Liver (tissue), 9 donors: ENCODE data around the gene FARS2. TPM values are rescaled to one million over a fixed set of nuclear protein-coding genes. Genes with fewer than 3 reads are reported as not detected.

ENCODE experiments used
- DNase-seq: peaks from one replicate; pipeline ENCODE4 v3.0.0-alpha.2; 2017; ENCODE audit warnings: low spot score
- H3K27ac ChIP-seq, 2 donors: one replicate each; pipeline ENCODE4 v1.7.0; 2013; ENCODE audit warnings: inconsistent platforms in 2 of 2, low read length in 2 of 2, control low read depth in 1 of 2, low read depth in 1 of 2, mild to moderate bottlenecking in 1 of 2
- H3K27me3 ChIP-seq, 4 donors: one replicate each; pipeline versions ENCODE4 v1.6.1 to v1.7.0; 2013; ENCODE audit warnings: low read length in 3 of 4, inconsistent platforms in 1 of 4, mild to moderate bottlenecking in 1 of 4, moderate library complexity in 1 of 4; ENCODE audit not compliant: control insufficient read depth in 4 of 4, insufficient read depth in 4 of 4
- H3K36me3 ChIP-seq, 4 donors: one replicate each; pipeline versions ENCODE4 v1.6.1 to v1.7.0; 2013; ENCODE audit warnings: low read length in 3 of 4, mild to moderate bottlenecking in 3 of 4, low read depth in 1 of 4, moderate library complexity in 1 of 4; ENCODE audit not compliant: control insufficient read depth in 4 of 4, insufficient read depth in 3 of 4
- H3K4me1 ChIP-seq, 4 donors: one replicate each; pipeline versions ENCODE4 v1.6.1 to v1.7.0; 2013; ENCODE audit warnings: low read length in 3 of 4, mild to moderate bottlenecking in 3 of 4, moderate library complexity in 1 of 4; ENCODE audit not compliant: control insufficient read depth in 4 of 4, insufficient read depth in 4 of 4
- H3K4me3 ChIP-seq, 3 donors: one replicate each; pipeline versions ENCODE4 v1.6.1 to v1.7.0; 2013; ENCODE audit warnings: low read length in 3 of 3, control low read depth in 1 of 3, low read depth in 1 of 3, mild to moderate bottlenecking in 1 of 3
- H3K9ac ChIP-seq, 2 donors: one replicate each; pipeline ENCODE4 v1.7.0; 2013; ENCODE audit warnings: low read length in 2 of 2, mild to moderate bottlenecking in 2 of 2, moderate library complexity in 2 of 2, control low read depth in 1 of 2, low read depth in 1 of 2
- H3K9me3 ChIP-seq, 4 donors: one replicate each; pipeline versions ENCODE4 v1.6.1 to v1.7.0; 2013; ENCODE audit warnings: low read length in 3 of 4; ENCODE audit not compliant: control insufficient read depth in 4 of 4
- CTCF ChIP-seq: fragments of 150-350 bp; IDR thresholded peaks from 2 replicates; pipeline ENCODE4 v1.5.1; 2017; ENCODE audit warnings: improper control_type of control experiment, low read depth, low read length; ENCODE audit not compliant: missing input control
- EGR1 ChIP-seq, 2 donors: IDR thresholded peaks; 2 replicates each; pipeline ENCODE4 v1.6.1; 2016 to 2018; ENCODE audit warnings: antibody characterized with exemption in 2 of 2, low read depth in 2 of 2
- FOXA1 ChIP-seq: IDR thresholded peaks from 2 replicates; pipeline ENCODE4 v1.6.1; 2016; ENCODE audit warnings: antibody characterized with exemption
- FOXA2 ChIP-seq: IDR thresholded peaks from 2 replicates; pipeline ENCODE4 v1.6.1; 2016; ENCODE audit warnings: antibody characterized with exemption
- GABPA ChIP-seq, 2 donors: IDR thresholded peaks in 1 of 2; conservative IDR thresholded peaks in 1 of 2; 2 replicates each; pipeline ENCODE4 v1.6.1; 2016; ENCODE audit warnings: antibody characterized with exemption in 2 of 2, mild to moderate bottlenecking in 1 of 2, moderate library complexity in 1 of 2
- HNF4A ChIP-seq, 2 donors: conservative IDR thresholded peaks; 2 replicates each; pipeline ENCODE4 v1.6.1; 2016; ENCODE audit warnings: antibody characterized with exemption in 2 of 2, mild to moderate bottlenecking in 2 of 2
- JUND ChIP-seq, 2 donors: IDR thresholded peaks; 2 replicates each; pipeline ENCODE4 v1.6.1; 2016; ENCODE audit warnings: antibody characterized with exemption in 2 of 2
- NR2F2 ChIP-seq: IDR thresholded peaks from 2 replicates; pipeline ENCODE4 v1.6.1; 2016; ENCODE audit warnings: antibody characterized with exemption
- RAD21 ChIP-seq, 2 donors: IDR thresholded peaks; 2 replicates each; pipeline ENCODE4 v1.6.1; 2016; ENCODE audit warnings: antibody characterized with exemption in 2 of 2, mild to moderate bottlenecking in 2 of 2
- RXRA ChIP-seq, 2 donors: IDR thresholded peaks; 2 replicates each; pipeline ENCODE4 v1.6.1; 2017 to 2018; ENCODE audit warnings: antibody characterized with exemption in 2 of 2, mild to moderate bottlenecking in 1 of 2
- SP1 ChIP-seq: IDR thresholded peaks from 2 replicates; pipeline ENCODE4 v1.6.1; 2018; ENCODE audit warnings: antibody characterized with exemption, mild to moderate bottlenecking
- YY1 ChIP-seq: IDR thresholded peaks from 2 replicates; pipeline ENCODE4 v1.6.1; 2016; ENCODE audit warnings: antibody characterized with exemption, mild to moderate bottlenecking
- ZBTB33 ChIP-seq: IDR thresholded peaks from 2 replicates; pipeline ENCODE4 v1.6.1; 2016; ENCODE audit warnings: antibody characterized with exemption
- WGBS: extraction: QIAGEN DNeasy Blood & Tissue Kit; methylation state at CpG from one replicate; pipeline ENCODE4 v1.1.7; 2013; 5-methylcytosine and 5-hydroxymethylcytosine counted together
- polyA plus RNA-seq, 2 donors: library from polyadenylated mRNA; stranded (reverse) in 1 of 2; unstranded in 1 of 2; fragments of 200-250 nt in 1 of 2; fragments of >200 nt in 1 of 2; fragmentation: Nextera tagmentation in 1 of 2; extraction: Ambion mirVana in 1 of 2; gene quantifications; one replicate each; pipeline versions ENCODE4 v1.2.1 to v1.2.3, GENCODE V29; 2013 to 2015
- total RNA-seq, 2 donors: library from RNA; depleted of rRNA; stranded (reverse); fragments of >200 nt; gene quantifications; one replicate each; pipeline ENCODE4 v1.2.3, GENCODE V29; 2014
- TF ChIP-seq, protein P1 (sequence below): IDR thresholded peaks from 2 replicates; pipeline ENCODE4 v1.6.1; 2016; ENCODE audit warnings: antibody characterized with exemption, mild to moderate bottlenecking
- donor health status: healthy.
- donor health status: healthy.
- donor health status: healthy.
- donor health status: healthy.
- donor health status: healthy.

FARS2 gene
- total and polyA plus RNA-seq, 4 donors = 7.8 to 25.9 (median 11.2) TPM

DNA sequence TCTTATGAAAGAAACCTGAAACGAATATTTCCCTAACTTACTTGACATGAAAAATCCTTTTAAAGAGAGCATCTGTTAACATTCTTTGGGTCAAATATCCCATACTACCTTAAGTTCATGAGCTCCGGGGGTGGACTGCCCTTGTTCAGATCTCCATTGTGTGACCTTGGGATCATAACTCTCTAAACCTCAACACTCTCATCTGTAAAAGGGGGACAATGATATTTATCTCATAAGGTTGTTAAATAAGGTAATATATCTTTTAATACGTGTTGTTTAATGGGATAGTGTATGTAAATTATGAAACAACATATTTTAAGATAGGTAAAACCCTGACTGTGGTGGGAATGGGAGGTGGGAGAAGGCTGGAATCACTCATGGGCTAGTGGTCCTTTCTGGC, 326.3 kb downstream of the FARS2 start:
- no peak for DNase-seq
- 96% methylated on average over 3 of the region's 3 CpGs for WGBS
- TF ChIP-seq HNF4A (conservative IDR thresholded peaks at IDR 0.05) (no peak), FOXA1 (no peak), JUND (IDR thresholded peaks at IDR 0.05) (no peak), RXRA (IDR thresholded peaks at IDR 0.05) (no peak), GABPA (IDR thresholded peaks at IDR 0.05 in 1 of 2, conservative IDR thresholded peaks at IDR 0.05 in 1 of 2) (no peak), SP1 (no peak), RAD21 (IDR thresholded peaks at IDR 0.05) (no peak), FOXA2 (no peak), ZBTB33 (no peak), EGR1 (IDR thresholded peaks at IDR 0.05; ENCODE audit: low read depth in 2 of 2) (no peak)
- TF ChIP-seq, protein P1, sequence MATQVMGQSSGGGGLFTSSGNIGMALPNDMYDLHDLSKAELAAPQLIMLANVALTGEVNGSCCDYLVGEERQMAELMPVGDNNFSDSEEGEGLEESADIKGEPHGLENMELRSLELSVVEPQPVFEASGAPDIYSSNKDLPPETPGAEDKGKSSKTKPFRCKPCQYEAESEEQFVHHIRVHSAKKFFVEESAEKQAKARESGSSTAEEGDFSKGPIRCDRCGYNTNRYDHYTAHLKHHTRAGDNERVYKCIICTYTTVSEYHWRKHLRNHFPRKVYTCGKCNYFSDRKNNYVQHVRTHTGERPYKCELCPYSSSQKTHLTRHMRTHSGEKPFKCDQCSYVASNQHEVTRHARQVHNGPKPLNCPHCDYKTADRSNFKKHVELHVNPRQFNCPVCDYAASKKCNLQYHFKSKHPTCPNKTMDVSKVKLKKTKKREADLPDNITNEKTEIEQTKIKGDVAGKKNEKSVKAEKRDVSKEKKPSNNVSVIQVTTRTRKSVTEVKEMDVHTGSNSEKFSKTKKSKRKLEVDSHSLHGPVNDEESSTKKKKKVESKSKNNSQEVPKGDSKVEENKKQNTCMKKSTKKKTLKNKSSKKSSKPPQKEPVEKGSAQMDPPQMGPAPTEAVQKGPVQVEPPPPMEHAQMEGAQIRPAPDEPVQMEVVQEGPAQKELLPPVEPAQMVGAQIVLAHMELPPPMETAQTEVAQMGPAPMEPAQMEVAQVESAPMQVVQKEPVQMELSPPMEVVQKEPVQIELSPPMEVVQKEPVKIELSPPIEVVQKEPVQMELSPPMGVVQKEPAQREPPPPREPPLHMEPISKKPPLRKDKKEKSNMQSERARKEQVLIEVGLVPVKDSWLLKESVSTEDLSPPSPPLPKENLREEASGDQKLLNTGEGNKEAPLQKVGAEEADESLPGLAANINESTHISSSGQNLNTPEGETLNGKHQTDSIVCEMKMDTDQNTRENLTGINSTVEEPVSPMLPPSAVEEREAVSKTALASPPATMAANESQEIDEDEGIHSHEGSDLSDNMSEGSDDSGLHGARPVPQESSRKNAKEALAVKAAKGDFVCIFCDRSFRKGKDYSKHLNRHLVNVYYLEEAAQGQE = no peak
- Histone ChIP-seq H3K36me3 (no peaks in the 10 kb centered on the region), H3K9ac (no peak overlapping the region), H3K27me3 (no peaks in the 10 kb centered on the region), H3K4me1 (no peaks in the 10 kb centered on the region), H3K4me3 (no peak overlapping the region), H3K9me3 (peaks cover 0 to 2% (median 0%) of the 10 kb centered on the region in 4 donors), H3K27ac (no peak overlapping the region)

DNA sequence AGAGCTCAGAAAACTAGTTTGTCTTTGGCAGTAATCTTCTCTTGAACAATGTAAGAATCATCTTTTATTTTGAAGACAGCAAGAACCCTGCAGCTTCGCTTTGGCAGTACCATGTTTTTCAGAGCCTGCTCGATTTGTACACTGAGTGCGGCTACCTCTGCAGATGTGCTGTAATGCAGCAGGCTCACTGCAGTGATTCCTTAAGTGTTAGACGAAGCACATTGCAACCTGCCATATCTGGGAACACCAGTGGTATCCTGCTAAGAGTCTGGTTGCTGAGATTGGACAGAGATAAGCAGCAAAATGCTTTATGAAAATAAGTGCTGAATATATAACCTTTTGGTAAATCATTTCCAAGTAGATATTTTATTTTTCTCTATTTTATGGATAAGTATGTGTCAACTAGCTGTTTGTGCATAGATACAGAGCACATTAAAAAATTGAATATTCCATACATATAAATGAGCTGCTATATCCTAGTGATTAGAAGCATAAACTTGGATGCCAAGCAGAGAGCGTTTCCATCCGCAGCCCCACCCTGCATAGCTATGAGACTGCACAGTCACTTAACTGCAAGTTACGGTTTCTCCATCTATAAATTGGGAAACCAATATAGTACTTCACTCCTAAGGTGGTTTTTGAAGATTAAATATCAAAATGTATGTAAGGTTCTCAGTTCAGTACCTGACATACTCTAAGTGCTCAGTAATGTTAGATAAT, 328.3 kb downstream of the FARS2 start:
- WGBS = 98% methylated on average over 7 of the region's 7 CpGs
- Histone ChIP-seq H3K27me3 (no peaks in the 10 kb centered on the region), H3K4me1 (no peaks in the 10 kb centered on the region)

More for the DNA sequence above, 328.3 kb downstream of the FARS2 start:
- Histone ChIP-seq H3K9ac (no peak overlapping the region), H3K36me3 (no peaks in the 10 kb centered on the region), H3K4me3 (no peak overlapping the region), H3K27ac (no peak overlapping the region), H3K9me3 (peaks cover 0 to 2% (median 0%) of the 10 kb centered on the region in 4 donors)
- TF ChIP-seq CTCF (no peak), NR2F2 (no peak), YY1 (no peak), RXRA (IDR thresholded peaks at IDR 0.05) (no peak), FOXA2 (no peak), SP1 (no peak)
- no peak for DNase-seq
